H1 (cell line): ENCODE data around the gene IL5RA. TPM values are rescaled to one million over a fixed set of nuclear protein-coding genes. Genes with fewer than 3 reads are reported as not detected.

Experiments used
- CTCF ChIA-PET: fragments of 300-600 bp; sonication (Branson Sonifier 250); formaldehyde crosslinking; loops from one replicate; lab custom pipeline; 2021; ENCODE audit not compliant: partially characterized antibody; lab: Charles Lee
- POLR2A ChIA-PET: fragments of 300-600 bp; sonication (Branson Sonifier 250); formaldehyde crosslinking; loops from one replicate; lab custom pipeline; 2021; ENCODE audit warnings: inconsistent platforms; ENCODE audit not compliant: partially characterized antibody; lab: Charles Lee
- DNase-seq, 2 experiments: peaks; one replicate each; pipeline versions ENCODE4 v3.0.0 to v3.0.0-alpha.2; 2010 to 2022; ENCODE audit warnings: low spot score in 2 of 2, low read depth in 1 of 2, mixed read lengths in 1 of 2
- FAIRE-seq: peaks from 2 replicates; lab custom pipeline; 2011; peaks lifted over from hg19 to GRCh38; lab: Jason Lieb, UNC
- H2AFZ ChIP-seq: 2 replicates; pipeline ENCODE4 v1.8.1; 2012; ENCODE audit warnings: low read length, inconsistent platforms
- H2AK5ac ChIP-seq: 2 replicates; pipeline ENCODE4 v1.6.1; 2013; ENCODE audit warnings: low read depth, low read length
- H2BK120ac ChIP-seq: replicated peaks from 2 replicates; pipeline ENCODE3; 2013; ENCODE audit warnings: low read depth, low read length, inconsistent platforms
- H2BK12ac ChIP-seq: 2 replicates; pipeline ENCODE4 v1.6.1; 2013; ENCODE audit warnings: low read depth, low read length
- H2BK15ac ChIP-seq: 2 replicates; pipeline ENCODE4 v1.6.1; 2013; ENCODE audit warnings: low read length
- H2BK20ac ChIP-seq: 2 replicates; pipeline ENCODE4 v1.6.1; 2013; ENCODE audit warnings: low read length
- H2BK5ac ChIP-seq: 2 replicates; pipeline ENCODE4 v1.6.1; 2013; ENCODE audit warnings: low read depth, low read length
- H3K14ac ChIP-seq: 2 replicates; pipeline ENCODE4 v1.6.1; 2013; ENCODE audit warnings: inconsistent platforms; ENCODE audit not compliant: insufficient read length
- H3K18ac ChIP-seq: 2 replicates; pipeline ENCODE4 v1.6.1; 2013; ENCODE audit warnings: low read length; ENCODE audit errors: extremely low read depth
- H3K23ac ChIP-seq: 2 replicates; pipeline ENCODE4 v1.6.1; 2013; ENCODE audit warnings: inconsistent platforms; ENCODE audit not compliant: insufficient read length
- H3K23me2 ChIP-seq: 2 replicates; pipeline ENCODE4 v1.6.1; 2013; ENCODE audit warnings: low read depth, low read length
- H3K27ac ChIP-seq: 2 replicates; pipeline ENCODE4 v1.6.1; 2011; ENCODE audit warnings: low read depth, low read length, inconsistent platforms
- H3K27me3 ChIP-seq, 4 experiments: replicated peaks in 1 of 4; 1 replicate in 1 of 4; 2 replicates in 3 of 4; pipeline versions ENCODE4 v1.6.1 to v1.8.1; 2011 to 2013; ENCODE audit warnings: low read length in 3 of 4, mild to moderate bottlenecking in 3 of 4, inconsistent platforms in 2 of 4, mixed read lengths in 2 of 4, moderate library complexity in 1 of 4; ENCODE audit not compliant: control insufficient read depth in 3 of 4, insufficient read depth in 3 of 4; ENCODE audit errors: extremely low read depth in 1 of 4
- H3K36me3 ChIP-seq, 4 experiments: 2 replicates each; pipeline versions ENCODE4 v1.6.1 to v1.8.1; 2011 to 2013; ENCODE audit warnings: mild to moderate bottlenecking in 4 of 4, low read length in 3 of 4, moderate library complexity in 2 of 4, control low read depth in 1 of 4, inconsistent platforms in 1 of 4; ENCODE audit not compliant: insufficient read depth in 4 of 4, control insufficient read depth in 2 of 4
- H3K4ac ChIP-seq: replicated peaks from 2 replicates; pipeline ENCODE3; 2013; ENCODE audit warnings: low read length, low read depth, mixed read lengths, inconsistent platforms; ENCODE audit not compliant: insufficient read length
- H3K4me1 ChIP-seq, 4 experiments: replicated peaks in 1 of 4; 1 replicate in 1 of 4; 2 replicates in 3 of 4; pipeline versions ENCODE4 v1.6.1 to v1.8.1; 2011 to 2013; ENCODE audit warnings: low read length in 3 of 4, inconsistent platforms in 2 of 4, mixed read lengths in 1 of 4; ENCODE audit not compliant: insufficient read depth in 4 of 4, control insufficient read depth in 3 of 4
- H3K4me2 ChIP-seq, 2 experiments: 2 replicates each; pipeline versions ENCODE4 v1.6.1 to v1.8.1; 2011 to 2013; ENCODE audit warnings: low read depth in 2 of 2, low read length in 2 of 2, control low read depth in 1 of 2, inconsistent platforms in 1 of 2, mild to moderate bottlenecking in 1 of 2; ENCODE audit not compliant: insufficient read depth in 1 of 2
- H3K4me3 ChIP-seq, 4 experiments: fragments of 200-600, 300-600 bp in 1 of 4; sonication (generic), shearing (Covaris generic), sonication (Bioruptor Twin) in 1 of 4; 2 replicates each; pipeline versions ENCODE4 v1.5.1 to v1.8.1; 2011 to 2016; ENCODE audit warnings: low read length in 4 of 4, low read depth in 3 of 4, control low read depth in 2 of 4, inconsistent platforms in 2 of 4, mild to moderate bottlenecking in 2 of 4, mixed read lengths in 1 of 4, moderate library complexity in 1 of 4; ENCODE audit not compliant: insufficient read depth in 2 of 4; ENCODE audit errors: extremely low read depth in 1 of 4
- H3K56ac ChIP-seq: replicated peaks from 2 replicates; pipeline ENCODE3; 2013; ENCODE audit warnings: low read depth, mild to moderate bottlenecking, mixed read lengths, low read length, inconsistent platforms; ENCODE audit not compliant: insufficient read length
- H3K79me1 ChIP-seq: 2 replicates; pipeline ENCODE4 v1.6.1; 2013; ENCODE audit warnings: low read depth, low read length, control low read depth
- H3K79me2 ChIP-seq, 2 experiments: 2 replicates each; pipeline versions ENCODE4 v1.6.1 to v1.8.1; 2012 to 2013; ENCODE audit warnings: low read length in 2 of 2, mild to moderate bottlenecking in 2 of 2, inconsistent platforms in 1 of 2; ENCODE audit not compliant: insufficient read depth in 2 of 2, control insufficient read depth in 1 of 2
- H3K9ac ChIP-seq, 4 experiments: replicated peaks in 1 of 4; 1 replicate in 1 of 4; 2 replicates in 3 of 4; pipeline versions ENCODE4 v1.6.1 to v1.8.1; 2011 to 2013; ENCODE audit warnings: low read depth in 3 of 4, low read length in 3 of 4, control low read depth in 2 of 4, mild to moderate bottlenecking in 2 of 4, moderate library complexity in 2 of 4, inconsistent platforms in 1 of 4; ENCODE audit errors: extremely low read depth in 1 of 4
- H3K9me3 ChIP-seq, 2 experiments: 2 replicates each; pipeline versions ENCODE4 v1.6.1 to v1.8.1; 2012 to 2013; ENCODE audit warnings: mild to moderate bottlenecking in 2 of 2, moderate library complexity in 2 of 2, control low read depth in 1 of 2, inconsistent platforms in 1 of 2, low read depth in 1 of 2, low read length in 1 of 2, mixed read lengths in 1 of 2; ENCODE audit not compliant: insufficient read depth in 2 of 2
- H4K20me1 ChIP-seq, 2 experiments: replicated peaks in 1 of 2; 2 replicates each; pipeline versions ENCODE3 to v1.8.1; 2011 to 2013; ENCODE audit warnings: inconsistent platforms in 2 of 2, low read length in 2 of 2, mild to moderate bottlenecking in 1 of 2; ENCODE audit not compliant: insufficient read depth in 2 of 2, control insufficient read depth in 1 of 2
- H4K5ac ChIP-seq: 2 replicates; pipeline ENCODE4 v1.6.1; 2013; ENCODE audit warnings: low read length, low read depth, mixed read lengths, inconsistent platforms; ENCODE audit not compliant: insufficient read length
- H4K8ac ChIP-seq: 2 replicates; pipeline ENCODE4 v1.8.0; 2013; ENCODE audit warnings: mild to moderate bottlenecking, moderate library complexity, low read length, inconsistent platforms; ENCODE audit not compliant: insufficient read depth; ENCODE audit errors: extremely low read depth
- H4K91ac ChIP-seq: replicated peaks from 2 replicates; pipeline ENCODE3; 2013; ENCODE audit warnings: low read length, mixed read lengths, inconsistent platforms; ENCODE audit not compliant: insufficient read length
- CTCF ChIP-seq, 3 experiments: IDR thresholded peaks; 1 replicate in 2 of 3; 2 replicates in 1 of 3; pipeline versions ENCODE4 v1.5.1 to v1.6.1; 2011; ENCODE audit warnings: low read length in 3 of 3, mild to moderate bottlenecking in 3 of 3, inconsistent platforms in 2 of 3, low read depth in 1 of 3, moderate library complexity in 1 of 3; ENCODE audit not compliant: insufficient read depth in 1 of 3; ENCODE audit errors: control extremely low read depth in 1 of 3
- HDAC2 ChIP-seq, 2 experiments: fragments of 300-600 bp in 1 of 2; sonication (generic) in 1 of 2; IDR thresholded peaks; 2 replicates each; pipeline ENCODE4 v1.6.1; 2011 to 2012; ENCODE audit warnings: low read depth in 2 of 2, low read length in 2 of 2, mild to moderate bottlenecking in 2 of 2, moderate library complexity in 2 of 2, borderline replicate concordance in 1 of 2, inconsistent platforms in 1 of 2
- HDAC6 ChIP-seq: IDR thresholded peaks from one replicate; pipeline ENCODE4 v1.7.1; 2012; ENCODE audit warnings: low read depth, mild to moderate bottlenecking, inconsistent platforms, low read length, moderate library complexity
- NANOG ChIP-seq: IDR thresholded peaks from 2 replicates; pipeline ENCODE4 v1.6.1; 2011; ENCODE audit warnings: low read length, low read depth, mild to moderate bottlenecking, inconsistent platforms; ENCODE audit not compliant: insufficient read depth, poor library complexity, severe bottlenecking
- POU5F1 ChIP-seq: IDR thresholded peaks from 2 replicates; pipeline ENCODE4 v1.6.1; 2011; ENCODE audit warnings: low read depth, mild to moderate bottlenecking, low read length, moderate library complexity
- RBBP5 ChIP-seq: IDR thresholded peaks from 2 replicates; pipeline ENCODE4 v1.7.1; 2012; ENCODE audit warnings: low read depth, mild to moderate bottlenecking, inconsistent platforms, low read length, moderate library complexity, borderline replicate concordance
- SIRT6 ChIP-seq: IDR thresholded peaks from one replicate; pipeline ENCODE4 v1.7.1; 2012; ENCODE audit warnings: low read length, inconsistent platforms
- YY1 ChIP-seq: IDR thresholded peaks from 2 replicates; pipeline ENCODE4 v1.6.1; 2011; ENCODE audit warnings: low read depth, mild to moderate bottlenecking, low read length
- WGBS, 2 experiments: shearing (Covaris generic) in 1 of 2; methylation state at CpG; one replicate each; pipeline versions ENCODE4 v1.1.6 to v1.1.7; 2013 to 2015; ENCODE audit warnings: low lambda C conversion rate in 2 of 2, mixed read lengths in 2 of 2, inconsistent platforms in 1 of 2, low coverage in 1 of 2, missing lambda C conversion rate in 1 of 2; ENCODE audit not compliant: insufficient replicate concordance in 2 of 2, insufficient coverage in 1 of 2, insufficient read length in 1 of 2; ENCODE audit errors: extremely low coverage in 1 of 2, missing lambda C conversion rate in 1 of 2; 5-methylcytosine and 5-hydroxymethylcytosine counted together
- polyA plus RNA-seq, 7 experiments: library from polyadenylated mRNA; depleted of rRNA in 3 of 7; stranded (reverse) in 5 of 7; unstranded in 2 of 7; fragments of >200 nt in 5 of 7; fragments of 200-250 nt in 2 of 7; gene quantifications; 1 replicate in 5 of 7; 2 replicates in 1 of 7; 4 replicates in 1 of 7; pipeline versions ENCODE4 v1.2.1 to v1.2.3, GENCODE V29; 2011 to 2013; ENCODE audit warnings: missing spikeins in 2 of 7, mixed read lengths in 2 of 7
- total RNA-seq: library from RNA; stranded (reverse); fragmentation: NEBNext Ultra II Directional; extraction: Animal tissue kit (Norgen Biotek cat#: 25700); gene quantifications from 2 replicates; pipeline ENCODE4 v1.2.1, GENCODE V29; 2021
- TF ChIP-seq, protein P1 (sequence below): IDR thresholded peaks from 2 replicates; pipeline ENCODE4 v1.6.1; 2012; ENCODE audit warnings: inconsistent platforms

The IL5RA gene
- total and polyA plus RNA-seq, 2 of the 8 experiments (the other 6 are each of a cell fraction or from before 2014, with no cell fraction given) = not detected

DNA sequence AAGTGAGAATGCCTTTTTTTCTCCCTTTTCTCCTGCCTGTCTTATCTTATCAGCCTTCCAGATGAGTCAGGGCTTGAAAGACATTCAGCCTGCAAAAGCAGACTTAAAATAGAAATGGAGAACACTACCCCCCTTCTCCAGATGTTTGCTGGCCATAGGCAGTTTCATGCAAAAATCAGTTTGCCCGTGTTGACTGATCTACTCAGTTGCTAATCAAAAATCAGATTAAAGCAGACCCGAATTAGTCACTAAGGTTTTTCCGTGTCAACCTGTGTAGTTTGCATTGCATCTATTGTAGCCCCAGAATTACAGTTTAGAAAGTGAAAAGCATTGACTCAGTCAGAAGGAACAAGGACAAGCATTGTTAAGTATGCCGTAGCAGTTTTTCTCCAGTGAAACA lies 56.2 kb downstream of the IL5RA start:
- Histone ChIP-seq H3K56ac (no peak overlapping the region), H3K36me3 (no peaks in the 10 kb centered on the region), H3K23me2 (no peaks in the 10 kb centered on the region), H4K91ac (no peak overlapping the region), H3K14ac (no peak overlapping the region), H3K27me3 (no peaks in the 10 kb centered on the region), H3K4me3 (no peak overlapping the region), H2BK5ac (no peak overlapping the region), H3K9me3 (no peaks in the 10 kb centered on the region), H2BK12ac (no peak overlapping the region), H3K27ac (no peak overlapping the region), H2BK20ac (no peak overlapping the region), H3K4ac (no peak overlapping the region), H2BK120ac (no peak overlapping the region), H2BK15ac (no peak overlapping the region), H3K23ac (no peak overlapping the region), H3K79me2 (no peaks in the 10 kb centered on the region), H2AFZ (no peak overlapping the region), H3K79me1 (no peaks in the 10 kb centered on the region; the same call in 1 of the 2 replicates), H3K4me2 (no peak overlapping the region), H3K9ac (no peak overlapping the region), H4K8ac (no peak overlapping the region), H3K18ac (no peak overlapping the region), H4K5ac (no peak overlapping the region), H4K20me1 (no peaks in the 10 kb centered on the region), H2AK5ac (no peak overlapping the region), H3K4me1 (peaks cover 0 to 4% (median 0%) of the 10 kb centered on the region in 4 experiments; a peak in 1 of 7 replicates)
- ChIA-PET CTCF (no interaction called here), POLR2A (no interaction called here)
- WGBS, 2 experiments = 88% methylated on average over 4 of the region's 4 CpGs; no CpG with 5 or more reads in 1 of the 2 experiments
- no peak for FAIRE-seq
- DNase-seq = no peak
- TF ChIP-seq SIRT6 (no peak), CTCF (IDR thresholded peaks at IDR 0.05; ENCODE audit: control extremely low read depth in 1 of 3, insufficient read depth in 1 of 3, low read depth in 1 of 3, low read length in 3 of 3) (no peak), RBBP5 (no peak), YY1 (no peak), NANOG (no peak), HDAC6 (no peak), POU5F1 (no peak), HDAC2 (IDR thresholded peaks at IDR 0.05; ENCODE audit: borderline replicate concordance in 1 of 2, low read depth in 2 of 2, low read length in 2 of 2) (no peak)
- TF ChIP-seq, protein P1, sequence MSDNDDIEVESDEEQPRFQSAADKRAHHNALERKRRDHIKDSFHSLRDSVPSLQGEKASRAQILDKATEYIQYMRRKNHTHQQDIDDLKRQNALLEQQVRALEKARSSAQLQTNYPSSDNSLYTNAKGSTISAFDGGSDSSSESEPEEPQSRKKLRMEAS = no peak
